Rectal smooth muscle tissue (tissue), 1 donor: ENCODE measurements around the gene CLEC4F.

ENCODE experiments used
- H3K27ac ChIP-seq: one replicate; pipeline ENCODE4 v1.7.0; 2013; ENCODE audit warnings: low read depth, low read length, inconsistent platforms
- H3K27me3 ChIP-seq: one replicate; pipeline ENCODE4 v1.7.0; 2013; ENCODE audit warnings: low read length; ENCODE audit not compliant: control insufficient read depth, insufficient read depth
- H3K36me3 ChIP-seq: one replicate; pipeline ENCODE4 v1.7.0; 2013; ENCODE audit warnings: low read length; ENCODE audit not compliant: control insufficient read depth, insufficient read depth
- H3K4me1 ChIP-seq: one replicate; pipeline ENCODE4 v1.7.0; 2013; ENCODE audit warnings: low read length; ENCODE audit not compliant: control insufficient read depth, insufficient read depth
- H3K4me3 ChIP-seq: one replicate; pipeline ENCODE4 v1.7.0; 2013; ENCODE audit warnings: low read length
- H3K9ac ChIP-seq: one replicate; pipeline ENCODE4 v1.7.0; 2013; ENCODE audit warnings: low read length

Gene CLEC4F

DNA sequence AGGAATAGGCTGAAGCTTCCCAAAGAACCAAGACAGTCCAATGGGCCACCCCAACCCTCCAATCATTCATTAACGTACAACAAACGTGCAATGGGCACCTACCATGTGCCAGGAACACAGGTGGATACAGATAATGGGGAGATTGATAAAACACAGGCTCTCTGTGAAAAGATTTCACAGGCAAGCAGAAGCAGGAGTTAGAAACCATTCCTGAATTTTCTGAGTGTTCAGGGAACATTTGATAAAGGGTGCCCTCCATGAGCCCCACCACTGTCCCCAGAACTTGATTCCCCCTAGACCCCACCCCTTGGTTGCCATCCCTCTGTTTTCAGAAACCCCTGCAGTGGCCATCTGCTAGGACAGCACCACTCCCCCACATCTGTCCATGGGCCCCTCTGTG, 13.7 kb upstream of the CLEC4F start:
- Histone ChIP-seq H3K27me3 (peaks cover 4% of the 10 kb centered on the region), H3K27ac (no peak overlapping the region), H3K4me1 (no peaks in the 10 kb centered on the region), H3K36me3 (no peaks in the 10 kb centered on the region), H3K4me3 (no peak overlapping the region), H3K9ac (no peak overlapping the region)

- no peak overlapping the region for H3K4me3 ChIP-seq
- H3K36me3 ChIP-seq = no peaks in the 10 kb centered on the region
- H3K27me3 ChIP-seq = peaks cover 4% of the 10 kb centered on the region
Observed at GRCh38 chr2:70833246-70833645, 12.8 kb upstream of the CLEC4F start.

GRCh38 chr2:70832386-70832785, 12.0 kb upstream of the CLEC4F start:
- H3K4me3 ChIP-seq = no peak overlapping the region
- no peaks in the 10 kb centered on the region for H3K4me1 ChIP-seq

More at GRCh38 chr2:70833246-70833645, 12.8 kb upstream of the CLEC4F start:
- Histone ChIP-seq H3K4me1 (no peaks in the 10 kb centered on the region), H3K27ac (no peak overlapping the region), H3K9ac (no peak overlapping the region)

DNA sequence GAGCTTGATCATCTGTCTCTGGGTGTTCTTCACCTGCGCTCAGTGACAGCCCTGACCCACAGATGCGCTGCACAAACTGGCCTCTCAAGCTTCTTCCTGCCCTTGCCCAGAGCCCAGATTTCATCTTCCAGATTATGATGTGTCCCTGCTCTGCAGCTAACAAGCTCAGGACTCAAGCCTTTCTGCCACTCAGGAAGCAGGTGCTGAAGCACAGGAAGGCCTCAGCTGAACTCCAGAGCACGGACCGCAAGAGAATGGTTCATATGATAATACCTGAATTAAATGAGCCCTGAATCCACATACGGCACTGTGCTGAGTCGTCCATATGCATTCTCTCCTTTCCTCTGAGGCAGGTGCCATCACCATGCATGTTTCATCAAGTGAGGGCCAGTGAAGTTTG, 11.5 kb upstream of the CLEC4F start:
- H3K27me3 ChIP-seq = peaks cover 4% of the 10 kb centered on the region
- no peak overlapping the region for H3K4me3 ChIP-seq
- no peaks in the 10 kb centered on the region for H3K36me3 ChIP-seq
- H3K27ac ChIP-seq = no peak overlapping the region
- H3K9ac ChIP-seq = no peak overlapping the region
- H3K4me1 ChIP-seq = no peaks in the 10 kb centered on the region

More at GRCh38 chr2:70832386-70832785, 12.0 kb upstream of the CLEC4F start:
- Histone ChIP-seq H3K27me3 (peaks cover 4% of the 10 kb centered on the region), H3K36me3 (no peaks in the 10 kb centered on the region), H3K27ac (no peak overlapping the region), H3K9ac (no peak overlapping the region)

- H3K36me3 ChIP-seq = no peaks in the 10 kb centered on the region
- no peak overlapping the region for H3K4me3 ChIP-seq
- no peak overlapping the region for H3K9ac ChIP-seq
- no peaks in the 10 kb centered on the region for H3K4me1 ChIP-seq
- H3K27ac ChIP-seq = no peak overlapping the region
- peaks cover 4% of the 10 kb centered on the region for H3K27me3 ChIP-seq
Observed at GRCh38 chr2:70830366-70830765, 10.0 kb upstream of the CLEC4F start.

DNA sequence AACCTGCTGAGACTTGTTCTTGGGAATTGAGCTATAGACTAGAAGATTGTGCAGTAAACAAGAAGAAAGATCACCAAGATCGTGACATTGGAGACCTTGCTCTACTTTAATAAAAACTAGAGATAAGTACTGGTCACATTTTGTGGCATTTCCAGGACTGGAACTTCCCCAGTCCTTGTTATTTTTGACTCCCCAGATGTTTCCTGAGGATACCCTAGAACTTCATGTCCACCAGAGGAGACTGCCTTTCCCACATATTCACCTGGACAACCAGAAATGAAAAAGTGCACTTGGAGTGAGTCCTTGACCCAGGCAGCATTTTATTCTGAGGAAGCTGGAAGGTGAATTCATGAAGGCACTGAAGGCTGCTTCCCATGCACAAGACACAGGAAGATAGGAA, 9.5 kb upstream of the CLEC4F start:
- Histone ChIP-seq H3K27me3 (peaks cover 4% of the 10 kb centered on the region), H3K27ac (no peak overlapping the region), H3K36me3 (no peaks in the 10 kb centered on the region), H3K4me3 (no peak overlapping the region), H3K4me1 (no peaks in the 10 kb centered on the region), H3K9ac (no peak overlapping the region)

DNA sequence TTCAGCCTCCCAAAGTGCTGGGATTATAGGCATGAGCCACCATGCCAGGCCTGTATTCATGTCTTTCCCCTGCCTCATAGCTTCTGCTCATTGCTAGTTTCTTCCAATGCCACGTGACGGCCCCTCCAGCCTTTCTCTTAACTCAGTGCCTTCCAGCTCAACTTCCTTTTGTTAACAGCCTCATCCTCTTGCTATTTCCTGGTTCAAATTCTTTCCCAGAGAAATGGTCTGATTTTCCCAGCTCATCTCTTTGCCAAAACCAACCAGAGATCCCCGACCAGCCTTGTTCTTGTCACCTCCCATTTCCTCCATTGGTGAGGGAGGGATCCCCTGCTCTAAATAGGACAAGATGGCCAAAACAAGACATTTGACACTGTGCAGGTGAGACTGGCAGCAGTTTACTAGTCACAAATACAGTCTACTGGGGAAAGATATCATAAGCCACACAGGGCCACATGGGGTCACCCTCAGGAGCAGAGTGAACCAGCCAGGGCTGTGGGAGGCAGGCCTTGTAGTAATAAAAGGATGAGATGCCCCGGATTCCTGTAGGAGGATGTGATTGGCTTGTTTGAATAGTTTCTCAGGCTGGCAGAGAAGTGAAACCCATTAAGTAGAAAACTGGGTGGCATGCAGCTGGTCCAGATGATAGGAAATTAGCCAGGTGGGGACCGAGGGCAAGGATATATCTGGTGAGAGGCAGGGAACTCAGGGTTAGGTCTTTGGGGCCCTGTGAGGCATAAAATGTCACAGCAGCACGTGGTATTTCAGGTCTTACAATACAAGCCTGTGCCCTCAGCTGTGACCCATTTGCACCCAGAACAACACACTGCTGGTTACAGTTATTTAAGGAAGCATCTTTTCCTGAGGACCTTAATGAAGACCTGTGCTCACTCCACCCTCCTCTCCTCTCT, 8.8 kb upstream of the CLEC4F start:
- peaks cover 4% of the 10 kb centered on the region for H3K27me3 ChIP-seq
- no peak overlapping the region for H3K4me3 ChIP-seq
- no peaks in the 10 kb centered on the region for H3K36me3 ChIP-seq
- no peak overlapping the region for H3K27ac ChIP-seq
- no peaks in the 10 kb centered on the region for H3K4me1 ChIP-seq
- H3K9ac ChIP-seq = no peak overlapping the region

GRCh38 chr2:70828115-70828514, 7.7 kb upstream of the CLEC4F start:
- H3K27ac ChIP-seq = no peak overlapping the region
- H3K4me1 ChIP-seq = no peaks in the 10 kb centered on the region
- H3K4me3 ChIP-seq = no peak overlapping the region
- no peaks in the 10 kb centered on the region for H3K36me3 ChIP-seq
- peaks cover 4% of the 10 kb centered on the region for H3K27me3 ChIP-seq
- H3K9ac ChIP-seq = no peak overlapping the region

DNA sequence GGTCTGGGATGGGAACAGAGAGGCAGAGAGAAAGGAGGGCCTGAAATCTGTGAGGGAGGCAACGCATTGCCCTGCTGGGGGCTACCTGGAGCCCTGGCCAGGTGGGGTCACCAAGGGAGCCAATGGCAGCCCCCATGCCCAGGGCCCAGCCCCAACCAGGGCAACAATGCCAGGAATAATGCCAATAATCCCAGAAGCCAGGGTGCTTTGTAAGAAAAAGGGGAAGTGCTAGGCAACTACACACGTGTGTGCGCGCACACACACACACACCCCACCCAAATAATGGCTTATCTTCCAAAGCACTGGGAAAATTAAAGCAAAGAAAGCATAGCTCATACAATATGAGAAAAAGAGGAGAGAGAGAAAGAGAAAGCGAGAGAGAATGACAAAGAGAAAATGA, 7.0 kb upstream of the CLEC4F start:
- Histone ChIP-seq H3K4me3 (no peak overlapping the region), H3K4me1 (no peaks in the 10 kb centered on the region), H3K9ac (no peak overlapping the region), H3K27me3 (peaks cover 4% of the 10 kb centered on the region), H3K27ac (no peak overlapping the region), H3K36me3 (no peaks in the 10 kb centered on the region)

DNA sequence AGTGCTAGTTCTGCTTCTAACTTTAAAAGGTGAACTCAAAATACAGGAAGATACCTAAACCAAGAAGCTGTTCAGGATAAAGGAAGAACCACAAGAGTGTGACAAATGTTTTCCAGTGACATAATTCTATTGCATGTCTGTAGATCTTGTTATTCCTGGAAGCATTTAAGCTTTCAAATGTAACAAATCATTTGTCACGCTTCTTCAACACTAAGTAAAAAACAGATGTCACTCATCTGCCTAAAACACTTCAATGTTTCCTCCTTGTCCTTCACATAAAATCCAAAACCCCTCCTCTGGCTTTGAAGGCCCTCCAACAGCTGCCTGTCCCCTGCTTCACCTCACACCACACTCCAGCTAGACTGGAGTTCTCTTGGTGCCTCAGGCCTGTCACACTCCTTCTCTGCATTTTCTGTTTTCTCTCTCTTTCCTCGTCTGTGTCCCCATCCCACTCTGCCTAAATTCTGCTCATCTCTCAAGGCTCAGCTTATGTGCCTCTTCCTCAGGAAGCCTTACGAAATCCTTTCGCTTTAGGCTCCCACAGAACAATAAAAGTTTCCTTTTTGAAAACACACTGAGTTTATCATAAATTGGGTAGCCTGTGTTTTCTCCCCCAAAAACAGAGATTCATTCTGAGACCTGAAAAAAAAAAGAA, 6.4 kb upstream of the CLEC4F start:
- Histone ChIP-seq H3K27ac (no peak overlapping the region), H3K9ac (no peak overlapping the region), H3K27me3 (peaks cover 4% of the 10 kb centered on the region)

DNA sequence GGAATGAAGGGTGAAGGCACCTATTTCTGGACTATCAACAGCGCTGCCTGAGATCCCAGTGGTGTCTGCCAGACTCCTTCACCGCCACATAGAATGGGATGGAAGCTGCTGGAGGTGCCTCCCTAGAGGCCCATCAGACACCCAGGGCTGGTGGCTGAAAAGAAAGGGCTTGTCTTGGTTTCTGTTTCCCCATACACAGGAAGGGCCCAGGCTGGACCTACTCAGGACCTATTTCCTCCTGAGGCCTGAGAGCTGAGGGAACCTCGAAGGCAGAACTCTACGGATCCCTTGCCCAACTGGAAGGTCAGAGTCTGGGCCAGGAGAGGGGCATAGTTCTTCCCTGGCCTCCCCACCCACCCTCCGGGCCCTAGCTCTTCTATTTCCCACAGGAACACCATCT, 2.9 kb upstream of the CLEC4F start:
- no peak overlapping the region for H3K27ac ChIP-seq
- H3K36me3 ChIP-seq = no peaks in the 10 kb centered on the region
- no peaks in the 10 kb centered on the region for H3K4me1 ChIP-seq
- H3K27me3 ChIP-seq = no peaks in the 10 kb centered on the region
- no peak overlapping the region for H3K4me3 ChIP-seq
- H3K9ac ChIP-seq = no peak overlapping the region

More for the DNA sequence above, 6.4 kb upstream of the CLEC4F start:
- no peaks in the 10 kb centered on the region for H3K4me1 ChIP-seq
- no peak overlapping the region for H3K4me3 ChIP-seq
- H3K36me3 ChIP-seq = no peaks in the 10 kb centered on the region

DNA sequence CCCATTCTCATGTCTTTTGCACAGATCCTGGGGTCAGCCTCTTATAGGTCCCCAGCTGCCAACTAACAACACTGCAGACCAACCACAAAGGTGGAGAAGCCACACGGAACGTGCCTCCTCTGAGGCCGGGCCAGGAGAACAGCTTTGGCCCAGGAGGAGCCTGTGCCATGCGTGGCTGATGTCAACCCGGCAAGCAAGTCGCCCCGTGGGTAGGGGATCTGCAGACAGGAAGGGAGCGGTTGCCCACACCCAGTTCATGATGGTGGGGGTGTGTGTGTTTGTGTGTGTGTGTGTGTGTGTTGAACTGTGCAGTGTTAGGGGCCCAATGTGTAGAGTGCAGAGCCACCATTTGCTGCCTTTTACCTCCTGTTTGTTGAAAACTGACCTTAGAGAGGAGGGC, 2.4 kb upstream of the CLEC4F start:
- Histone ChIP-seq H3K27me3 (no peaks in the 10 kb centered on the region), H3K27ac (no peak overlapping the region)

More for the DNA sequence above, 2.4 kb upstream of the CLEC4F start:
- Histone ChIP-seq H3K36me3 (no peaks in the 10 kb centered on the region), H3K9ac (no peak overlapping the region), H3K4me1 (no peaks in the 10 kb centered on the region), H3K4me3 (no peak overlapping the region)
